Hematopoietic multipotent progenitor cell treated with erythropoietin and hydrocortisone succinate and interleukin-3 and kit ligand, for 17 days (in vitro differentiated cells): ENCODE data around the gene SRPK1.
"Not testable (repeated sequence)": the region's sequence is repeated elsewhere in the genome, so short reads cannot be mapped to it uniquely, and the experiment has no call there.

Experiments
- DNase-seq: peaks from one replicate; pipeline ENCODE4 v3.0.0-alpha.2; 2015; ENCODE audit warnings: low spot score

SRPK1 gene

DNA sequence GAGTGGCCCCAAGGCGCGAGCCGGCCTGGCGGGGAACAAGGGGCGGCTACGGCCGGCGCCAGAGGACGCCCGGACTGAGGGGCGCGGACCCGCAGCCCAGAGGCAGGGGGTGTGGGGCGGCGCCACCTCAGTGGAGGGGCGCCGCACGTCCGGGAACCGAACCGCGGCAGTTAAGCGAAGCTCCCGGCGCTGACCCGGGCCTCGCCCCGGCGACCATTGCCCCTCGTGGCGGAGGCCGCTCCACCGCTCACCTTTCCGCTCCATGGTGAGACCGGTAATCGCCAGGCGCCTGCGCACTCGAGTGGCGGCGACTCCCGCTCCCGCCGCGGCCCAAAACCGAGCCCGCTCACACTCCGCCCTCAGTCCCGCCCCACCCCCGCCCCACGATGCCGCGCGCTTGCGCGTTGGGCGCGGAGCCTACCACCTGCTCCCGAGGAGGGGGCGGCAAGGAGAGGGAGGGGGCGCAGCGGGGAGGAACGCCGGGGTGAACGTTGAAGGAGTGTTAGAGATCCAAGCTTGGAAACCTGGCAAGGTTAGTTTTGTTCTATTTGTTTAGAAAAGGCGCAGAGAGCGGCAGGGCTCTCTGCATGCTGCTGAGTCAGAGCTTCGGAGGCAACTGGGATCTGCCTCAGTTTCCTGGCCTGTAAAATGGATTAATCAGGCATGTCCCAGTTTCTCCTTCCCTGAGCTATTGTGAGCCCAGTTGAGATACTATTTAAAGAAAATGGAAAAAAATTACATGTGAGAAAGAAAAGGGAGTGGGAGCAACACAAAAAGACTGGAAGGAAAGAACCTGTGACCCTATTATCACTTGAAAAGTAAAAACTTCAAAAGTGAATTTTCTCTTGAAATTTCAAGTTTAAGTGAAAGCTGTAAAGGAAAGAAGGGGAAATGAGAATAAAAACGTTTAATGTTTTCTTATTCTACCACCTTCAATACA is at the start of gene SRPK1:
SRPK1 (minus strand) TSS at position 306 of the 940 bp plus-strand sequence; CDS start at position 264, 42 bp downstream.
- DNase-seq = peak; percentile 85

DNA sequence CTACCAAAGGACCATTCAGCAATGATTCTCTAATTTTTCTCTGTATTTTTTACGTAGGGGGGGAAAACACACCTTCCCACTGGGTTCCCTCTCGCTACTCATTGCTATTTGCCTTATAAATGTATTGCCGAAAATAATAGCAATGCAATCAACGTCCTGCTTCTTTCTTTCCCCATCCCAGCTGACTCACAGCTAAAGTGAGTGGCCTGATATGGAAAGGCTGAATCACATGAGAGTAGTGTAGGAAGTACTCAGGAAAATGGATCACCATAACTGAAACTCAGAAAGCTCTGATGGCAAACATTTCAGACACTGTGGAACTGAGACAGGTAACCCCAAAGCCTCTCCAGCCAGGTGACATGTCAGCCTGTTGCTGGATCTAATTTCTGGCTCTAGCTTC is 49.3 kb upstream of the SRPK1 start:
- no peak for DNase-seq

DNA sequence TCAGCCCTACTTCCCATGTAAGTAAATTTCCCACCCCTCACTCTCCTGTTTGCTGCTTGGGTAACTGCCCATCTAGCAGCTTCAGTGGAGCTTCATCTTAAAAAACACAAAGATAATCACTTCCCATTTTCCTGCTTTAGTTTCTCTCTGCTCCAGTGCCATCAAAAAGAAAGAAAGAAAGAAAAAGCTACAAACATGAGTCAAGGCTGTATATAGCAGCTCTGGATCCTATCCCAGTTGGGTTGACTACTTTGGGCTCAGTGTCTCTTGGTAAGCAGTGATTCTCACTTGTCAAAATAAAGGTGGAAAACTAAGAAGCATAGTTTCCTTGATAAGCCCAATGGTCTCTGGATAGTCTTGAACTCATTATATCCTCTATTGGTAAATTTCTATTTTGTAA is 48.7 kb upstream of the SRPK1 start:
- DNase-seq = no peak

DNA sequence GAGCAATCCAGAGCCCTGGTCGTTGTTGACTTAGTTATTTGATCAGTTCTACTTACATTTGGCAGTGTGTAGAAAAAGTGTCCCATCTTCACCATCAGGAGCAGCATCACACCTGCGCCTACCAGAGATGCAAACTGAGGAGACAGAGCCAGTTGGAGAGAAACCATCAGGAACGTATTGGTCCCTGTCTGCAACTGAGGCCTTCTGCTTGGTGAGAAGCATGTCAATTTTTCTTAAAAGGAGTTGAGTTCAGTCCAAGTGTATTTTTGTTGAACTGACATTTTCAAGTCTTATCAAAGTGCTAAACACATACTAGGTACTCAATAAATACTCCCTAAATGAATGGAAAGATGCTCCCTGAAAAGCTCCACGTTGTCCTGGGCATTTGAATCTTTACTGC is 47.9 kb upstream of the SRPK1 start:
- DNase-seq = no peak

DNA sequence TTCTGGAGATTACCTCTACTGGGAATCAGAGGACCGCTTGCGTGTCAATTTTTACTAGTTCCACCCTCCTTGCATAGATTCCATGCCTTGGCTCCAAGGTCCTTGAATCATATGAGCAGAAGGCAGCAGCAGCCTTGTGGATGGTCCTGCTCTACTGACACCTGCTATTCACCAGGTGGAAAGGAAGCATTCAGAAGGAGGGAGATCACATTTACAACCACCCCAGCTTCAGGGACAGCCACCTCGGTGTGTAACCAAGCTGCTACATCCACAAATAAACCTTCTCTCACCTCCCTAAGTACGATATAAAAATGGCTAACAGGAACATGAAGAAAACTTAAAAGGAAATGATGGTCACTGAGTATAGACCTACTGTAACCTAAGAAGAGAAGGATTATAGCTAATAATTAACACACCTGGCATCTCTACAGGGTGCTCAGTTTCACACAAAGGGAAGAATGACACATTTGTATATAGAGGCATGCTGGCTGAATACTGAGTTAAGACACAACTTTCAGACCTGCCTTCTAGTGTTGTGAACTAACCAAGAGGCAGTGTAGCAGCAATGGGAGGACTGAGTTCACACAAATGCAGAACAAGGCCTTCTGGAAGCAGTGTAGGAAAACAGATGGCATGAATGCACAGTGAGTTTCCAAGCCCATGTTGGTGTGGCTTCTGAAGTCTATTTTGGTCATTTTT is 46.3 kb upstream of the SRPK1 start:
- DNase-seq = no peak

DNA sequence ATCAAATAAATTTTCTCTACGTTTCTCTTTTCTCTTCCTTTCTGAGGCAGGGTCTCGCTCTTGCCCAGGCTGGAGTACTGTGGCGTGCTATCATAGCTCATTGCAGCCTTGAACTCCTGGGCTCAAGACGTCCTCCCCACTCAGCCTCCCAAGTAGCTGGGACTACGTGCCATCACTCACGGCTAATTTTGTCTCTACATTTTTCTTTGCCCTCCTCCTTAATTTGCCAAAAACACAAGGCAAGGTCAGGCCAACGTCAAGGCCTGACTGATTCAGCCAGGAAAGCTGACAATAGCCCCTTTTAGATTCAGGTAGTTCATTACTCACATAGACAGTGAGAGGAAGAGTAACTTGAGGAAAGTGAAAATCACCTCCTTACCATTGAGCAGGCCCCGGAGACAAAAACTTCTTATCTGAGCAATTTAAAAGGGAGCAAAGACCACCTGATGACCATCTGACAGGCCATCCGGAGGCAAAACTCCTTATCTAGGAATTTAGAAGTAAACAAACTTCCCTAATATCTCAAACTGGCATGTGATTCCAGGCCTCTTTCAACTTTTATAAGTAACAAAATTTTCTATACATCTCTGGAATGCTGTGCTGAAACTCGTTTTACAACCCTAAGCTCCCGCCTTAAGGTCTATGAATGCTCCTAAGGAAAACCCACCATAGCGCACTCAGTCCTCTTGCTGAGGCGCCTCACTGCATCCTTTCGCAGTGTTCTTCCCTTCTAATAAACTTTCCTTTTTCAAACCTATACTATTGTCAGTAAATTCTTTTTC is 42.1 kb upstream of the SRPK1 start:
- no peak for DNase-seq

DNA sequence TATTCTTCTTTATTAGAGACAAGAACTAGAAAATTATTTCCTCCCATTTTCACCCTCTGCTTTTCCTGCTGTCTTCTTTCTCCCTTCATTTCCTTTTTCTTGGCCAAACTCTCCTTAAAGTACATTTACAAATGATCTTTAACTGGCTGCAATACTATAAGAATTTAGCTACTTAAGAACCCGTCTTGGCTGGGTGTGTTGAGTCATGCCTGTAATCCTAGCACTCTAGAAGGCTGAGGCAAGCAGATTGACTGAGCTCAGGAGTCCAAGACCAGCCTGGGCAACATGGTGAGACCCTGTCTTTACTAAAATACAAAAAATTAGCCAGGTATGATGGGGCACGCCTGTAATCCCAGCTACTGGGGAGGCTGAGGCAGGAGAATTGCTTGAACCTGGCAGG is 39.3 kb upstream of the SRPK1 start:
- DNase-seq = no peak

DNA sequence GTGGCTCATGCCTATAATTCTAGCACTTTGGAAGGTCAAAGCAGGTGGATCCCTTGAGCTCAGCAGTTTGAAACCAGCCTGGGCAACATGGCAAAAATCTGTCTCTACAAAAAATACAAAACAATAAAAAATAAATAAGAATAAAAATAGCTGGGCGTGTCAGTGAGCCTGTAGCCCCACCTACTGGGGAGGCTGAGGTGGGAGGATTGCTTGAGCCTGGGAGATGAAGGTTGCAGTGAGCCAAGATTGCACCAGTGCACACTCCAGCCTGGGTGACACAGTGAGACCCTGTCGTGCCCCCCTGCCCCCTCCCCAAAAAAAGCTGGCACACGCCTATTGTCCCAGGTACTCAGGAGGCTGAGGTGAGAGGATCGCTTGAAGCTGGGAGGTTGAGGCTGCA is 35.1 kb upstream of the SRPK1 start:
- no peak for DNase-seq

DNA sequence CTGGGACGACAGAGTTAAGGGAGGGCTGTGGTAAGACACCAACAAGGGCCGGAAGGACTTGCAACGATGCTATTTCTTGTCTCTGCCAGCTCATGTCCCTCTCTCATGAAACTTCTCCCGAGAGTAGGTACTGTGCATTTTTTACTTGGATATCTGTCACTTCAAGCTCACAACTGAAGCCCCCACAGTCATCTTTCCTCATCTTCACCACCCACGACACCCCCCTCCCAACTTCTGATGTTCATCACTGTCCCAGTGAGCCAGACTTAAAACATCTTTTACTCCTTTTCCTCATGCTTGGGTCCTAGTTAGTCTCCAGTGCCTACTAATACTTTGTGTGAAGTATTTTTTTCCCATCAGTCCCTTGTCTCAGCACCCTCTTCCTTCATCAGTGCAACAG is 34.6 kb upstream of the SRPK1 start:
- no peak for DNase-seq

DNA sequence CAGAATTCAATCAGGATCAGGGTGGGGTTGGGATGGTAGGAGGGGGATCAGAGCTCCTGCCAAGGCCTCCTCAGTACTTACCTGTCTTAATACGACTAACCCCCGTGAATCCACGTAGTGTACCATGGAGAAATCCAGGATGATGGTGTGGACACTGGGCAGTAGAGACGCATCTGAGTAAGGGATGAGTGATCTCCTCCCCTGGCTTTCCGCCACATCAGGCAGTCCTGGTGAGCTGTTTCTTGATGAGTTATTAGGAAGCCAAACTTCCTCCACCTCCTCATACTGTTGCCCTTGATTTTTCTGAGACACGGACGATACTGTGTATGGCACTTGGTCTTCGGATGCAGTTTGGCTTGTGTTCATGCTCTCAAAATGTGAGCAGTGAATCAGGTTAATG is 34.2 kb upstream of the SRPK1 start:
- DNase-seq = no peak

DNA sequence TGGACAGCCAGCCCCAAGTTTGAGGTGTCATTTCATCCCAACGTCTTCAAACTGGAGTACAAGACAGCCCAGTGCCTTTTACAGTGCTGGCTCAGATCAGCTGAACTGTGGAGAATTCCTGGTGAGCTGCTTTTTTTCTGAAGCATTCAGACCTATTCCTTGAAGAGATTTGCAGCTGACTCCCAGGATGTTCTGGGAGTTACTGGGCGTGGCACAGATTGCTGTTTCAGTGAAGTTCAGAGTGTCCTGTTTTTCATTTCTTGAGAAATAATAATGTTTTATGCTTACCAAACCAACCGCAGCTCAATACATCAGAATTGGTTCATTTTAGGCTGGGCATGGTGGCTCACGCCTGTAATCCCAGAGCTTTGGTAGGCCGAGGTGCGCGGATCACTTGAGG is 33.4 kb upstream of the SRPK1 start:
- DNase-seq = no peak

DNA sequence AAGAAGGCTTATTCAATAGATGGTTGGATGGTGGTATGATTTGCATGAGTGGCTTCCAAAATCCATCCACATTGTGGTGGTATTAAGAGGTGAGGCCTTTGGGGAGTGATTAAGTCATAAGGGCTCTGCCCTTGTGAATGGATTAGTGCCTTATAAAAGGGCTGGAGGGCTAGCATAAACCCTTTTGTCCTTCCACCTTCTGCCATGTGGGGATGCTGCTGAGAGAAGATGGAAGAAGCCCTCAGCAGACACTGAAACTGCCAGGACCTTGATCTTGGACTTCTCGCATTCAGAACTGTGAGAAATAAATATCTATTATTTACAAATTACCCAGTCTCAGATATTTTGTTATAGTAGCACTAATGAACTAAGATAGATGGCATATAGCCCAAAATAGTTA is 27.8 kb upstream of the SRPK1 start:
- DNase-seq = no peak

DNA sequence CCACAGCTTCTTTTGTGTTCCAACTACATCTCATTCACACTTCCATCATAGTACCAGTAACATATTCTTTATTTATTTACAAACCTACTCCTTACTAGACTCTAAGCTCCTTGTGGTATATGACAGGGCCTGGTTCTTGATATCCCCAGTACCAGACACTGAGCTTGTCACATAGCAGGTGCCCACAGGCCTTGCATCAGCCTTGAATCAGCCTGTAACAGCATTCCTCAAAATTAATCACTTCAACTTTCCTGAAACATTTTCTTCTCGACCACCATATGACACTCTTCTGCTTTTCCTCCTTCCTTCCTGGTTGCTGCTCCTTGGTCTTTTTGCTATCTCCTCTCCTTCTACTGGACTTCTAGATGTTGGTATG is 24.7 kb upstream of the SRPK1 start:
- DNase-seq = no peak

DNA sequence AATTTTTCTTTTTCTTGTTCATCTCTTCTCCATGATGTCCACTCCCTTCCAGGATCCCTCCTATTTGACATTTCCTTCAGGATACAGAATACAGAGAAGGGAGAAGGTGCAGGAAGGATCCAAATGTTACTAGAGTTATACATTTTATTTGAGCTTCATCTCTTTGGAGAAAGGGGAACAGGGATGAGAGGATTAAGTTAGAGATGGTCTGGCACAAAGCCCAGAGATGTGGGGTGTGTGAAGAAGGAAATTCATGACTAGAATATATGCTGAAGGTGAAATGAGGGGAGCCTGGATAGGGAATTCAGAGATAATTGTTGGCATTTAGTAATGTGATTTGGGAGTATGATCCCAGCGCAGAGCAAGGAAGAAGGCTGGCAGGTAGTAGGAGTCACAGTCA is 22.5 kb upstream of the SRPK1 start:
- no peak for DNase-seq

DNA sequence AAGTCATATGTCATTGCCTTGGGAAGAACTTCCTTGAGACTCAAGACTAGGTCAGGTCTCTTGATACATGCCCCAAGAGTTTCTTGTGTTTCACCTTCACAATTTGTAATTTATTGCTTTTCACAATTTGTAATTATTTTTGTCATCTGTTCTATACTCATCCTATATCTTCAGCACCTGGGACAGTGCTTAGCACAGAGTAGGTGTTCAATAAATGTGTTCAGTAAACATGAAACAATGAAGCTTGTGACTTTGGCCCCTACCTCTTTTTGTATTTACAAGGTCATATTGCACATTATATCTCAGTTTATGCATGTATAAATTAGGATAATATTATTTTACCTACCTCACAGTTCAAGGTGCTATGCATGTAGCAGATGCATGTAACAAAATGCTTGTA is 21.5 kb upstream of the SRPK1 start:
- no peak for DNase-seq

DNA sequence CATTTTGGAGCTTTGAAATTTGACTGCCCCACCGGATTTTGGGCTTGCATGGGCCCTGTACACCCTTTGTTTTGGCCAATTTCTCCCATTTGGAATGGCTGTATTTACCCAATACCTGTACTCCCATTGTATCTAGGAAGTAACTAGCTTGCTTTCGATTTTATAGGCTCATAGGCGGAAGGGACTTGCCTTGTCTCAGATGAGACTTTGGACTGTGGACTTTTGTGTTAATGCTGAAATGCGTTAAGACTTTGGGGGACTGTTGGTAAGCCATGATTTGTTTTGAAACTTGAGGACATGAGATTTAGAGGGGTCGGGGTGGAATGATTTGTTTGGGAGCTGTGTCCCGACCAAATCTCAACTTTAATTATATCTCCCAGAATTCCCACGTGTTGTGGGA is 20.3 kb upstream of the SRPK1 start:
- not testable (repeated sequence) for DNase-seq

DNA sequence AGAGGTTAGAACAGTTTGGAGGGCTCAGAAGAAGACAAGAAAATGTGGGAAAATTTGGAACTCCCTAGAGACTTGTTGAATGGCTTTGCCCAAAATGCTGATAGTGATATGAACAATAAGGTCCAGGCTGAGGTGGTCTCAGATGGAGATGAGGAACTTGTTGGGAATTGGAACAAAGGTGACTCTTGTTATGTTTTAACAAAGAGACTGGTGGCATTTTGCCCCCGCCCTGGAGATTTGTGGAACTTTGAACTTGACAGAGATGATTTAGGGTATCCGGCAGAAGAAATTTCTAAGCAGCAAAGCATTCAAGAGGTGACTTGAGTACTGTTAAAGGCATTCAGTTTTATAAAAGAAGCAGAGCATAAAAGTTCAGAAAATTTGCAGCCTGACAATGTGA is 19.1 kb upstream of the SRPK1 start:
- DNase-seq = not testable (repeated sequence)

DNA sequence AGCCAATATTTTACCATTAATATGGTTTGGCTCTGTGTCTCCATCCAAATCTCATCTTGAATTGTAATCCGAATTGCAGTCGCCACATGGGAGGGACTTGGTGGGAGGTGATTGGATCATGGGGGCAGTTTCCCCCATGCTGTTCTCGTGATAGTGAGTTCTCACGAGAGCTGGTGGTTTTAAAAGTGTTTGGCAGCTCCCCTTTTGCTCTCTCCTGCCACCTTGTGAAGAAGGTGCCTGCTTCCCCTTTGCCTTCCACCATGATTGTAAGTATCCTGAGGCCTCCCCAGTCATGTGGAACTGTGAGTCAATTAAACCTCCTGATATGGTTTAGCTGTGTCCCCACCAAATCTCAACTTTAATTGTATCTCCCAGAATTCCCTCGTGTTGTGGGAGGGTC is 18.4 kb upstream of the SRPK1 start:
- not testable (repeated sequence) for DNase-seq

DNA sequence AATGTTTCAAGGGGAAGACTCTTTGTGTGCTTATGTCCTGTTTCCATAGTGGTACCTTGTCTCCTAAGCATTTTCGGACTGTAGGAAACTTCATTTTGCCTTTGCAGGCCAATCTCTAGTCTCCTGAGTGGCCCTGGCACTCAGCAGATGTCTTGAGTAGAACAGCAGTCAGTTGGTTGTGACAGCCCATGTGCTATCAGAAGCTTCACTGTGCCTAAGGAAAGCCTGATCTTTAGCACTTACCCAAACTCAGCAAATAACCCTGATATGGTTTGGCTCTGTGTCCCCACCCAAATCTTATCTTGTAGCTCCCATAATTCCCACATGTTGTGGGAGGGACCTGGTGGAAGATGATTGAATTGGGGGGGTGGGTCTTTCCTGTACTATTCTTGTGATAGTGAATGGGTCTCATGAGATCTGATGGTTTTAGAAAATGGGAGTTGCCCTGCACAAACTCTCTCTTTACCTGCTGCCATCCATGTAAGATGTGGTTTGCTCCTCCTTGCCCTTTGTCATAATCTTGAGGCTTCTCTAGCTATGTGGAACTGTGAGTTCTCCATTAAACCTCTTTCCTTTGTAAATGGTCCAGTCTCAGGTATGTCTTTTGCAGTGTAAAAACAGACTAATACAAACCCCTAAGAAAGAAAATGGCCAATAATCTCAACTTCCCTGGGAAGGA is 15.9 kb upstream of the SRPK1 start:
- DNase-seq = no peak

DNA sequence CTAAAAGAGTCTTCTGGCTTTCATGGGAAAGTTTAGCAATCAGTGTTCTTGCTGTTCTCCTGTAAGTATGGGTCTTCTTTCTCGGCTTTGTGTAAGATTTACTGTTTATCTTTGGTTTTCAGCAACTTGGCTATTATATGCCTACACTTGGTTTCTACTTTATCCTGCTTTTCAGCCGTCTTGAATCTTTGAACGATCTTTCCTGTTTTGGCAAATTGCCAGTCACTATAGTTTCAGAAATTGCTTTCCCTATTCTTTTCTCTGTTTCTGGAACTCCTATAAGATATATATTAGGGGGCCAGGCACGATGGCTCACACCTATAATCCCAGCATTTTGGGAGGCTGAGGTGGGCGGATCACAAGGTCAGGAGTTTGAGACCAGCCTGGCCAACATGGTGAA is 14.6 kb upstream of the SRPK1 start:
- DNase-seq = no peak

DNA sequence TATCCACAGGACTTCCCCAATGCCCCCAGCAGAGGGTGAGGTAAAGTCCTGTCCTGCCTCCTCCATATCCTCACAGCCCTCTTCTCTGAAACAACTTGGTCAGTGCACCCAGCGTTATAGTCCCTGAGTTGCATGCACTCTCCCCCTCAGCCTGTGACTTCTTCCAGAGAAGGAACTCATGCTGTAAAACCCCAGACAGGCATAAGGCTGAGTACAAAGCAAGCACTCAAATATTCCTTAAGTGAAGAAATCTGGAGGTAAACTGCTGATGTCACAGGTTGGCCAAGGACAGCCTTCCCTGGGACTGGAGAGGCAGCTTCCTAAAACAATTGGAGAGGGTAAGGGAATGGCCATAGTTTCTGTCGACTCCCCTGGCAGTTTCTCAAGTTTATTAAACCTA is 12.9 kb upstream of the SRPK1 start:
- DNase-seq = no peak

DNA sequence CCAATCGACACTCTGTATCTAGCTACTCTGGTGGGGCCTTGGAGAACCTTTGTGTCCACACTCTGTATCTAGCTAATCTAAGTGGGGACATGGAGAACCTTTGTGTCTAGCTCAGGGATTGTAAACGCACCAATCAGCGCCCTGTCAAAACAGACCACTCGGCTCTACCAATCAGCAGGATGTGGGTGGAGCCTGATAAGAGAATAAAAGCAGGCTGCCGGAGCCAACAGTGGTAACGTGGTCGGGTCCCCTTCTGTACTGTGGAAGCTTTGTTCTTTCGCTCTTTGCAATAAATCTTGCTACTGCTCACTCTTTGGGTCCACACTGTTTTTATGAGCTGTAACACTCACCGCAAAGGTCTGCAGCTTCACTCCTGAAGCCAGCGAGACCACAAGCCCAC is 11.0 kb upstream of the SRPK1 start:
- not testable (repeated sequence) for DNase-seq
